ENCODE results near the gene TOX2. TPM values are rescaled to one million over a fixed set of nuclear protein-coding genes. Genes with fewer than 3 reads are reported as not detected.

The TOX2 gene
- total and polyA plus RNA-seq, 2 of the 8 experiments (the other 6 are each of a cell fraction or from before 2014, with no cell fraction given) = 1.8 to 3.4 TPM

DNA sequence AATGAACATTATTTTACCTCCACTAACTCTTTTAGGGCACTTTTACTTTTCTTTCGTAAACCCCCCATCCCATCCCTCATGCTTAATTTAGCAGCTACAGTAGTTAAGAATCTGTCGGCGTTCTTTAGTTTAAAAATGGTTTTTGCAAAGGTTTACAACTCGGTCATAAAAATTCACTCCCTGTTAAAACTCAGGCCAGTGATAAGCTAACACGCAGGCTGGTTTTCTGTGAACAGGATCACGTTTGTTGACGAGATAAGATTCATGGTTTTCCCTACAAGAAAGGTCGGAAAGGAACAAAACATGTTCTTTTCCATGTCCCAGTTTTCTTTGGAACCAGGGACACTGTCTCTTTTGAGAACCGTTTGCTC, 101.1 kb downstream of the TOX2 start:
- Histone ChIP-seq H2BK15ac (ENCODE audit: low read length) (no peak overlapping the region), H3K4ac (replicated peaks; ENCODE audit: insufficient read length, low read depth, low read length) (no peak overlapping the region), H4K8ac (ENCODE audit: extremely low read depth, insufficient read depth, low read length) (no peak overlapping the region), H3K27me3 (replicated peaks in 1 of 4; ENCODE audit: control insufficient read depth in 3 of 4, extremely low read depth in 1 of 4, insufficient read depth in 3 of 4, low read length in 3 of 4) (no peaks in the 10 kb centered on the region), H3K9ac (replicated peaks in 1 of 4; ENCODE audit: extremely low read depth in 1 of 4, low read depth in 3 of 4, low read length in 3 of 4) (no peak overlapping the region), H4K91ac (replicated peaks; ENCODE audit: insufficient read length, low read length) (no peak overlapping the region), H2AK5ac (ENCODE audit: low read depth, low read length) (no peak overlapping the region), H2BK120ac (replicated peaks; ENCODE audit: low read depth, low read length) (no peak overlapping the region), H3K27ac (ENCODE audit: low read depth, low read length) (no peak overlapping the region), H3K4me2 (ENCODE audit: insufficient read depth in 1 of 2, low read depth in 2 of 2, low read length in 2 of 2) (no peak overlapping the region), H3K4me3 (ENCODE audit: extremely low read depth in 1 of 4, insufficient read depth in 2 of 4, low read depth in 3 of 4, low read length in 4 of 4) (no peak overlapping the region), H3K36me3 (ENCODE audit: control insufficient read depth in 2 of 4, insufficient read depth in 4 of 4, low read length in 3 of 4) (no peaks in the 10 kb centered on the region), H4K20me1 (replicated peaks in 1 of 2; ENCODE audit: control insufficient read depth in 1 of 2, insufficient read depth in 2 of 2, low read length in 2 of 2) (no peaks in the 10 kb centered on the region), H3K56ac (replicated peaks; ENCODE audit: insufficient read length, low read depth, low read length) (no peak overlapping the region), H2AFZ (ENCODE audit: low read length) (no peak overlapping the region), H3K4me1 (replicated peaks in 1 of 4; ENCODE audit: control insufficient read depth in 3 of 4, insufficient read depth in 4 of 4, low read length in 3 of 4) (peaks cover 0 to 8% (median 1%) of the 10 kb centered on the region in 4 experiments; a peak in 2 of 7 replicates), H2BK20ac (ENCODE audit: low read length) (no peak overlapping the region), H3K14ac (ENCODE audit: insufficient read length) (no peak overlapping the region), H2BK5ac (ENCODE audit: low read depth, low read length) (no peak overlapping the region), H3K23me2 (ENCODE audit: low read depth, low read length) (no peaks in the 10 kb centered on the region), H3K23ac (ENCODE audit: insufficient read length) (no peak overlapping the region), H2BK12ac (ENCODE audit: low read depth, low read length) (no peak overlapping the region), H3K9me3 (ENCODE audit: insufficient read depth in 2 of 2, low read depth in 1 of 2, low read length in 1 of 2) (no peaks in the 10 kb centered on the region), H3K79me2 (ENCODE audit: control insufficient read depth in 1 of 2, insufficient read depth in 2 of 2, low read length in 2 of 2) (no peaks in the 10 kb centered on the region), H4K5ac (ENCODE audit: insufficient read length, low read depth, low read length) (no peak overlapping the region), H3K79me1 (ENCODE audit: low read depth, low read length) (no peaks in the 10 kb centered on the region), H3K18ac (ENCODE audit: extremely low read depth, low read length) (no peak overlapping the region)
- ChIA-PET CTCF (ENCODE audit: partially characterized antibody) (interaction anchor here (0.6 kb wide), 1 partner anchor 254 kb away, joined by 3 read pairs; no protein-coding TSS in a partner anchor), POLR2A (ENCODE audit: partially characterized antibody) (no interaction called here)
- WGBS, 2 experiments (ENCODE audit: extremely low coverage in 1 of 2, insufficient coverage in 1 of 2, insufficient read length in 1 of 2, insufficient replicate concordance in 2 of 2, low coverage in 1 of 2, low lambda C conversion rate in 2 of 2, missing lambda C conversion rate in 1 of 2) = 85% methylated on average over 9 of the region's 9 CpGs; no CpG with 5 or more reads in 1 of the 2 experiments
- FAIRE-seq (no peak), DNase-seq (ENCODE audit: low read depth in 1 of 2, low spot score in 2 of 2) (no peak)
- TF ChIP-seq TBP (IDR thresholded peaks at IDR 0.05; ENCODE audit: low read depth, low read length) = no peak
- TF ChIP-seq SIRT6 (IDR thresholded peaks at IDR 0.05; ENCODE audit: low read length) = no peak
- TF ChIP-seq, protein P1, sequence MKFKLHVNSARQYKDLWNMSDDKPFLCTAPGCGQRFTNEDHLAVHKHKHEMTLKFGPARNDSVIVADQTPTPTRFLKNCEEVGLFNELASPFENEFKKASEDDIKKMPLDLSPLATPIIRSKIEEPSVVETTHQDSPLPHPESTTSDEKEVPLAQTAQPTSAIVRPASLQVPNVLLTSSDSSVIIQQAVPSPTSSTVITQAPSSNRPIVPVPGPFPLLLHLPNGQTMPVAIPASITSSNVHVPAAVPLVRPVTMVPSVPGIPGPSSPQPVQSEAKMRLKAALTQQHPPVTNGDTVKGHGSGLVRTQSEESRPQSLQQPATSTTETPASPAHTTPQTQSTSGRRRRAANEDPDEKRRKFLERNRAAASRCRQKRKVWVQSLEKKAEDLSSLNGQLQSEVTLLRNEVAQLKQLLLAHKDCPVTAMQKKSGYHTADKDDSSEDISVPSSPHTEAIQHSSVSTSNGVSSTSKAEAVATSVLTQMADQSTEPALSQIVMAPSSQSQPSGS (IDR thresholded peaks at IDR 0.05; ENCODE audit: low read length) = no peak
- TF ChIP-seq, protein P2, sequence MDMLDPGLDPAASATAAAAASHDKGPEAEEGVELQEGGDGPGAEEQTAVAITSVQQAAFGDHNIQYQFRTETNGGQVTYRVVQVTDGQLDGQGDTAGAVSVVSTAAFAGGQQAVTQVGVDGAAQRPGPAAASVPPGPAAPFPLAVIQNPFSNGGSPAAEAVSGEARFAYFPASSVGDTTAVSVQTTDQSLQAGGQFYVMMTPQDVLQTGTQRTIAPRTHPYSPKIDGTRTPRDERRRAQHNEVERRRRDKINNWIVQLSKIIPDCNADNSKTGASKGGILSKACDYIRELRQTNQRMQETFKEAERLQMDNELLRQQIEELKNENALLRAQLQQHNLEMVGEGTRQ (IDR thresholded peaks at IDR 0.05; ENCODE audit: low read length) = no peak
- TF ChIP-seq EP300 (IDR thresholded peaks at IDR 0.05; ENCODE audit: borderline replicate concordance in 1 of 2, low read depth in 2 of 2, low read length in 2 of 2) = no peak
- TF ChIP-seq KDM1A (IDR thresholded peaks at IDR 0.05; ENCODE audit: borderline replicate concordance, low read length) = no peak
- TF ChIP-seq ATF3 (IDR thresholded peaks at IDR 0.05; ENCODE audit: insufficient read depth, low read depth, low read length) = no peak
- TF ChIP-seq GABPA (IDR thresholded peaks at IDR 0.05; ENCODE audit: borderline replicate concordance, insufficient read depth, low read length) = no peak

Measured in H1 (cell line).